Fibroblast of skin of right quadriceps (primary cell): ENCODE data around the gene GNL1.
"Not testable (repeated sequence)": the region's sequence is repeated elsewhere in the genome, so short reads cannot be mapped to it uniquely, and the experiment has no call there.

Experiments used
- DNase-seq: peaks from one replicate; pipeline ENCODE4 v3.0.0-alpha.2; 2013

GNL1 gene

GRCh38 chr6:30521952-30522351 lies 34.3 kb downstream of the GNL1 start:
- DNase-seq: not testable (repeated sequence)

GRCh38 chr6:30521082-30521481 lies 35.2 kb downstream of the GNL1 start:
- DNase-seq: peak; percentile 34

- no peak for DNase-seq
These were observed 35.8 kb downstream of the GNL1 start for GRCh38 chr6:30520522-30520921.

- DNase-seq: not testable (repeated sequence)
These were observed 37.7 kb downstream of the GNL1 start for GRCh38 chr6:30518505-30519145.

- DNase-seq: not testable (repeated sequence)
These were observed 38.4 kb downstream of the GNL1 start for GRCh38 chr6:30517767-30518504.

- DNase-seq: not testable (repeated sequence)
These were observed 39.6 kb downstream of the GNL1 start for GRCh38 chr6:30516754-30517076.

GRCh38 chr6:30515944-30516753 lies 40.1 kb downstream of the GNL1 start:
- peak; percentile 90 for DNase-seq

GRCh38 chr6:30515106-30515505 lies 41.2 kb downstream of the GNL1 start:
- DNase-seq: no peak

- no peak for DNase-seq
These were observed 42.8 kb downstream of the GNL1 start for GRCh38 chr6:30513451-30513850.

- no peak for DNase-seq
These were observed 45.1 kb downstream of the GNL1 start for GRCh38 chr6:30511169-30511546.

- no peak for DNase-seq
These were observed 45.7 kb downstream of the GNL1 start for GRCh38 chr6:30510419-30511168.

GRCh38 chr6:30508890-30509736 lies 47.2 kb downstream of the GNL1 start:
- DNase-seq: peak; percentile 52

GRCh38 chr6:30507849-30508827 lies 48.2 kb downstream of the GNL1 start:
- DNase-seq: no peak

- peak; percentile 54 for DNase-seq
These were observed 55.6 kb downstream of the GNL1 start for GRCh38 chr6:30500421-30501355.

- DNase-seq: not testable (repeated sequence)
These were observed 57.6 kb downstream of the GNL1 start for GRCh38 chr6:30498705-30499104.

- DNase-seq: no peak
These were observed 58.6 kb downstream of the GNL1 start for GRCh38 chr6:30497714-30498113.

- not testable (repeated sequence) for DNase-seq
These were observed 59.1 kb downstream of the GNL1 start for GRCh38 chr6:30497261-30497599.

GRCh38 chr6:30495993-30496392 lies 60.3 kb downstream of the GNL1 start:
- no peak for DNase-seq

- DNase-seq: not testable (repeated sequence)
These were observed 61.2 kb downstream of the GNL1 start for GRCh38 chr6:30495060-30495459.
